Effector memory CD4-positive, alpha-beta T cell (primary cell): ENCODE results near the gene PTGS1.

Source experiments
- DNase-seq, 3 donors: peaks; one replicate each; pipeline ENCODE4 v3.0.0-alpha.2; 2020
- H3K27ac ChIP-seq: 2 replicates; pipeline ENCODE4 v1.7.0; 2013; ENCODE audit warnings: mild to moderate bottlenecking, low read length, moderate library complexity; ENCODE audit not compliant: insufficient read depth, poor library complexity, severe bottlenecking
- H3K27me3 ChIP-seq: replicated peaks from 2 replicates; pipeline ENCODE4 v1.7.0; 2013; ENCODE audit warnings: mild to moderate bottlenecking, low read length; ENCODE audit not compliant: insufficient read depth, control insufficient read depth, poor library complexity, severe bottlenecking
- H3K36me3 ChIP-seq: 2 replicates; pipeline ENCODE4 v1.7.0; 2013; ENCODE audit warnings: mild to moderate bottlenecking, low read length, moderate library complexity; ENCODE audit not compliant: control insufficient read depth, insufficient read depth
- H3K4me1 ChIP-seq: 2 replicates; pipeline ENCODE4 v1.7.0; 2013; ENCODE audit warnings: low read length, mild to moderate bottlenecking; ENCODE audit not compliant: control insufficient read depth, insufficient read depth, poor library complexity, severe bottlenecking
- H3K4me3 ChIP-seq: 2 replicates; pipeline ENCODE4 v1.7.0; 2013; ENCODE audit warnings: low read length, low read depth, mild to moderate bottlenecking; ENCODE audit not compliant: insufficient read depth, poor library complexity, severe bottlenecking
- H3K9me3 ChIP-seq: 2 replicates; pipeline ENCODE4 v1.7.0; 2013; ENCODE audit warnings: mild to moderate bottlenecking, low read length, moderate library complexity; ENCODE audit not compliant: control insufficient read depth

The PTGS1 gene

GRCh38 chr9:122382901-122383850 is 12.4 kb downstream of the PTGS1 start:
- no peak overlapping the region for H3K4me3 ChIP-seq
- H3K9me3 ChIP-seq, result peaks cover 4% of the 10 kb centered on the region
- H3K27me3 ChIP-seq, result no peaks in the 10 kb centered on the region
- no peaks in the 10 kb centered on the region for H3K4me1 ChIP-seq
- H3K36me3 ChIP-seq, result no peaks in the 10 kb centered on the region
- H3K27ac ChIP-seq, result no peak overlapping the region
- no peak for DNase-seq

GRCh38 chr9:122383992-122384461 is 13.2 kb downstream of the PTGS1 start:
- Histone ChIP-seq H3K4me3 (no peak overlapping the region), H3K27ac (no peak overlapping the region), H3K4me1 (no peaks in the 10 kb centered on the region), H3K27me3 (no peaks in the 10 kb centered on the region), H3K36me3 (no peaks in the 10 kb centered on the region), H3K9me3 (peaks cover 4% of the 10 kb centered on the region)
- no peak for DNase-seq

GRCh38 chr9:122386311-122386872 is 15.6 kb downstream of the PTGS1 start:
- DNase-seq, result no peak
- H3K36me3 ChIP-seq, result no peaks in the 10 kb centered on the region
- H3K4me1 ChIP-seq, result no peaks in the 10 kb centered on the region
- H3K9me3 ChIP-seq, result no peaks in the 10 kb centered on the region
- no peak overlapping the region for H3K27ac ChIP-seq
- H3K27me3 ChIP-seq, result no peaks in the 10 kb centered on the region
- H3K4me3 ChIP-seq, result no peak overlapping the region

- no peak overlapping the region for H3K27ac ChIP-seq
- H3K4me1 ChIP-seq, result no peaks in the 10 kb centered on the region
- H3K9me3 ChIP-seq, result no peaks in the 10 kb centered on the region
- no peaks in the 10 kb centered on the region for H3K36me3 ChIP-seq
- H3K4me3 ChIP-seq, result no peak overlapping the region
- no peak for DNase-seq
- H3K27me3 ChIP-seq, result no peaks in the 10 kb centered on the region
Observed at GRCh38 chr9:122387536-122387935, 16.7 kb downstream of the PTGS1 start.

GRCh38 chr9:122389195-122389594 is 18.4 kb downstream of the PTGS1 start:
- H3K27ac ChIP-seq, result no peak overlapping the region
- H3K4me3 ChIP-seq, result no peak overlapping the region
- H3K27me3 ChIP-seq, result no peaks in the 10 kb centered on the region
- DNase-seq, result no peak
- H3K4me1 ChIP-seq, result no peaks in the 10 kb centered on the region
- H3K36me3 ChIP-seq, result no peaks in the 10 kb centered on the region
- no peaks in the 10 kb centered on the region for H3K9me3 ChIP-seq

GRCh38 chr9:122389799-122390481 is 19.1 kb downstream of the PTGS1 start:
- no peak overlapping the region for H3K4me3 ChIP-seq
- DNase-seq, result no peak
- no peaks in the 10 kb centered on the region for H3K9me3 ChIP-seq
- no peaks in the 10 kb centered on the region for H3K4me1 ChIP-seq
- H3K27me3 ChIP-seq, result no peaks in the 10 kb centered on the region
- H3K36me3 ChIP-seq, result no peaks in the 10 kb centered on the region
- no peak overlapping the region for H3K27ac ChIP-seq

- Histone ChIP-seq H3K27me3 (no peaks in the 10 kb centered on the region), H3K4me1 (no peaks in the 10 kb centered on the region), H3K27ac (no peak overlapping the region), H3K36me3 (no peaks in the 10 kb centered on the region), H3K4me3 (no peak overlapping the region), H3K9me3 (no peaks in the 10 kb centered on the region)
- DNase-seq, result no peak
Observed at GRCh38 chr9:122392284-122392683, 21.5 kb downstream of the PTGS1 start.

- Histone ChIP-seq H3K27me3 (no peaks in the 10 kb centered on the region), H3K27ac (no peak overlapping the region), H3K4me1 (no peaks in the 10 kb centered on the region), H3K9me3 (no peaks in the 10 kb centered on the region), H3K4me3 (no peak overlapping the region), H3K36me3 (no peaks in the 10 kb centered on the region)
- no peak for DNase-seq
Observed at GRCh38 chr9:122392714-122393113, 21.9 kb downstream of the PTGS1 start.

GRCh38 chr9:122393284-122393983 is 22.6 kb downstream of the PTGS1 start:
- no peaks in the 10 kb centered on the region for H3K9me3 ChIP-seq
- no peak overlapping the region for H3K27ac ChIP-seq
- no peaks in the 10 kb centered on the region for H3K27me3 ChIP-seq
- no peak for DNase-seq
- no peak overlapping the region for H3K4me3 ChIP-seq
- H3K4me1 ChIP-seq, result no peaks in the 10 kb centered on the region
- no peaks in the 10 kb centered on the region for H3K36me3 ChIP-seq
